GM12878 (cell line): ENCODE data around the gene DXO. TPM values are rescaled to one million over a fixed set of nuclear protein-coding genes. Genes with fewer than 3 reads are reported as not detected.

Experiments used
- ATAC-seq: fragments of 200-7000 bp; cut with Tn5 transposase; 3 replicates; pipeline ENCODE4 v1.9.1; 2020; ENCODE audit warnings: mild to moderate bottlenecking, moderate library complexity
- BruUV-seq: library from RNA; stranded (reverse); fragments of 400-500 nt; replicated peaks from 2 replicates; lab custom pipeline; 2021; lab: Mats Ljungman, UMichigan
- CTCF ChIA-PET: fragments of 300-600 bp; sonication (Branson Sonifier 250); formaldehyde crosslinking; extraction: SDS; loops from one replicate; lab custom pipeline; 2021; ENCODE audit warnings: inconsistent platforms; lab: Yijun Ruan, JAX
- POLR2A ChIA-PET: fragments of 350-600 bp; formaldehyde crosslinking; extraction: SDS; loops from one replicate; lab custom pipeline; 2021; ENCODE audit warnings: inconsistent platforms; lab: Charles Lee
- RAD21 ChIA-PET: fragments of 300-600 bp; sonication (Branson Sonifier 250); formaldehyde crosslinking; loops from one replicate; lab custom pipeline; 2023; ENCODE audit warnings: antibody characterized with exemption; ENCODE audit not compliant: unreplicated experiment; lab: Charles Lee
- SMC1A ChIA-PET: fragments of 300-600 bp; sonication (Branson Sonifier 250); formaldehyde crosslinking; loops from one replicate; lab custom pipeline; 2023; ENCODE audit not compliant: unreplicated experiment, uncharacterized antibody; lab: Charles Lee
- DNase-seq: peaks from one replicate; pipeline ENCODE4 v3.0.0-alpha.2; 2011; ENCODE audit warnings: low read depth, low spot score
- FAIRE-seq: peaks from 3 replicates; lab custom pipeline; 2011; peaks lifted over from hg19 to GRCh38; lab: Jason Lieb, UNC
- H2AFZ ChIP-seq: 2 replicates; pipeline ENCODE4 v1.6.0; 2011; ENCODE audit warnings: low read depth, low read length, control low read depth; ENCODE audit not compliant: control insufficient read depth
- H3K27ac ChIP-seq: 2 replicates; pipeline ENCODE4 v1.5.1; 2011; ENCODE audit warnings: control low read depth; ENCODE audit not compliant: control insufficient read depth, insufficient read depth
- H3K27me3 ChIP-seq, 2 experiments: replicated peaks in 1 of 2; 2 replicates each; pipeline versions ENCODE4 v1.6.0 to v1.6.1; 2011; ENCODE audit warnings: low read length in 1 of 2; ENCODE audit not compliant: control insufficient read depth in 2 of 2, insufficient read depth in 2 of 2
- H3K36me3 ChIP-seq, 2 experiments: 2 replicates each; pipeline ENCODE4 v1.5.1; 2011; ENCODE audit warnings: low read length in 1 of 2; ENCODE audit not compliant: control insufficient read depth in 2 of 2, insufficient read depth in 2 of 2
- H3K4me1 ChIP-seq: 2 replicates; pipeline ENCODE4 v1.6.1; 2011; ENCODE audit warnings: mild to moderate bottlenecking, low read length, moderate library complexity, mixed read lengths; ENCODE audit not compliant: control insufficient read depth, insufficient read depth
- H3K4me2 ChIP-seq: 2 replicates; pipeline ENCODE4 v1.6.0; 2011; ENCODE audit warnings: control low read depth; ENCODE audit not compliant: control insufficient read depth, insufficient read depth
- H3K4me3 ChIP-seq: fragments of 200-600 bp; sonication (generic); 2 replicates; pipeline ENCODE4 v1.5.1; 2016
- H3K79me2 ChIP-seq: 2 replicates; pipeline ENCODE4 v1.6.0; 2011; ENCODE audit warnings: low read length; ENCODE audit not compliant: control insufficient read depth, insufficient read depth
- H3K9ac ChIP-seq: 2 replicates; pipeline ENCODE4 v1.8.0; 2011; ENCODE audit warnings: low read length, control low read depth, mixed read lengths; ENCODE audit not compliant: control insufficient read depth, insufficient read depth
- H3K9me3 ChIP-seq: replicated peaks from 3 replicates; pipeline ENCODE4 v1.5.1; 2011; ENCODE audit warnings: mild to moderate bottlenecking, low read length; ENCODE audit not compliant: control insufficient read depth, insufficient read depth
- H4K20me1 ChIP-seq: 2 replicates; pipeline ENCODE4 v1.6.0; 2011; ENCODE audit not compliant: control insufficient read depth, insufficient read depth
- BCL3 ChIP-seq: IDR thresholded peaks from 2 replicates; pipeline ENCODE4 v1.6.1; 2011; ENCODE audit warnings: borderline replicate concordance, low read depth, mild to moderate bottlenecking, moderate library complexity, low read length; ENCODE audit not compliant: insufficient read depth, poor library complexity, severe bottlenecking
- DPF2 ChIP-seq: fragments of 450-650 bp; IDR thresholded peaks from 2 replicates; pipeline ENCODE4 v1.6.1; 2017; ENCODE audit warnings: mild to moderate bottlenecking
- POLR2A ChIP-seq: IDR thresholded peaks from 2 replicates; pipeline ENCODE4 v1.6.1; 2011; ENCODE audit warnings: low read depth, mild to moderate bottlenecking, low read length
- RCOR1 ChIP-seq: conservative IDR thresholded peaks from 2 replicates; pipeline ENCODE4 v1.6.1; 2012; ENCODE audit warnings: low read depth, low read length, improper control_type of control experiment
- WGBS: methylation state at CpG from one replicate; pipeline ENCODE4 v1.1.6; 2016; ENCODE audit warnings: low lambda C conversion rate; ENCODE audit not compliant: insufficient replicate concordance, insufficient coverage; ENCODE audit errors: missing lambda C conversion rate; 5-methylcytosine and 5-hydroxymethylcytosine counted together
- in situ Hi-C: fragments of 300-500 bp; cut with MboI; formaldehyde crosslinking; loops from 9 replicates; pipeline ENCODE4 v1.14.3; 2018; ENCODE audit warnings: mixed read lengths
- intact Hi-C: fragments of 100-400 bp; cut with micrococcal nuclease; formaldehyde crosslinking; loops from one replicate; pipeline ENCODE4 v1.14.2; 2022; ENCODE audit not compliant: unreplicated experiment
- polyA plus RNA-seq, 11 experiments: library from polyadenylated mRNA; depleted of rRNA in 4 of 11; unstranded in 6 of 11; stranded (reverse) in 5 of 11; fragments of >200 nt; fragmentation: Nextera tagmentation in 4 of 11; fragmentation: Illumina TruSeq in 1 of 11; extraction: Ambion mirVana in 4 of 11; extraction: Trizol in 1 of 11; gene quantifications; 1 replicate in 1 of 11; 2 replicates in 10 of 11; pipeline versions ENCODE4 v1.2.1 to v1.2.3, GENCODE V29; 2011 to 2016; ENCODE audit warnings: inconsistent platforms in 2 of 11, missing spikeins in 2 of 11, low read depth in 1 of 11
- total RNA-seq, 4 experiments: library from RNA; depleted of rRNA in 3 of 4; stranded (reverse); fragments of >200 nt in 3 of 4; fragmentation: Illumina TruSeq in 1 of 4; extraction: Trizol in 1 of 4; gene quantifications; 2 replicates each; pipeline versions ENCODE4 v1.2.1 to v1.2.3, GENCODE V29; 2013 to 2021

DXO gene
- total and polyA plus RNA-seq, 10 of the 15 experiments (the other 5 are each of a cell fraction or from before 2014, with no cell fraction given): 4.5 to 21.4 (median 16.3) TPM

- no peaks in the 10 kb centered on the region for H3K9me3 ChIP-seq
- no peak for DNase-seq
- TF ChIP-seq RCOR1: no peak
- H3K27me3 ChIP-seq: no peaks in the 10 kb centered on the region
- no peaks in the 10 kb centered on the region for H4K20me1 ChIP-seq
- in situ Hi-C loops (no loop called here), intact Hi-C loops (no loop called here)
- ATAC-seq: no peak
- FAIRE-seq: no peak
- no TSS peak for BruUV-seq
- 74% methylated on average over 7 of the region's 7 CpGs for WGBS
- H3K4me2 ChIP-seq: no peak overlapping the region
- no peaks in the 10 kb centered on the region for H3K79me2 ChIP-seq
- SMC1A ChIA-PET: interaction anchor here (1.1 to 1.2 kb wide), 2 partner anchors 10 kb away, joined by 4 to 5 read pairs; partner anchors contain the start of gene SKIC2
- H3K27ac ChIP-seq: no peak overlapping the region
- H2AFZ ChIP-seq: no peak overlapping the region
- no peak overlapping the region for H3K9ac ChIP-seq
- no peak overlapping the region for H3K4me3 ChIP-seq
- POLR2A ChIA-PET: no interaction called here
- RAD21 ChIA-PET: no interaction called here
- H3K4me1 ChIP-seq: peaks cover 3% of the 10 kb centered on the region; the same call in 1 of the 2 replicates
- CTCF ChIA-PET: interaction anchor here (0.7 to 3.2 kb wide), 2 partner anchors 9 to 27 kb away, joined by 3 to 16 read pairs; partner anchors contain the start of gene SKIC2
- H3K36me3 ChIP-seq: peaks cover 7 to 16% of the 10 kb centered on the region in 2 experiments; a peak in 3 of 4 replicates
These were observed 21.9 kb downstream of the DXO start for GRCh38 chr6:31949926-31950548.

DNA sequence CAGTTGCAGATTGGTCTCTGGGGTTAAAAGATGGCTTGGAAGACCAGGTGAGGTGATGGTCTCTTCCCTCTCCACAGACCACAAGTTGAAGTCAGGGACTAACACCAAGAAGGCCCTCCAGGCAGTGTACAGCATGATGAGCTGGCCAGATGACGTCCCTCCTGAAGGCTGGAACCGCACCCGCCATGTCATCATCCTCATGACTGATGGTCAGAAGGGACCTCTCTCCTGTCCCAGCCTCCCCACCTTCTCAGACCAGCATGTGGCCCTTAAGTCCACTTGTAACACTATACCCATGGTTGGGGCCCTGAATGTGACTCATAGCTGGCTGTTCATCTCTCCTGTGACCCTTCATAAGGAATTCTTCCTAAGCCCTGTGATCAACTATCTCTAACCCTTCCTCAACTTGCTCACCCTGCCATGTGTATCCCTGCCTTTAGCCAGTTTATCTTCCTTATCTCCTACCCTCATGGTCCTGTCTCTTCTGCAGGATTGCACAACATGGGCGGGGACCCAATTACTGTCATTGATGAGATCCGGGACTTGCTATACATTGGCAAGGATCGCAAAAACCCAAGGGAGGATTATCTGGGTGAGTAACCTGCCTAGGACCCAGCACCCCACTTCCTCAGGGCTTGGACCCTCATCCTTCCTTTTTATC is 23.1 kb downstream of the DXO start:
- SMC1A ChIA-PET: no interaction called here
- RAD21 ChIA-PET: no interaction called here
- Histone ChIP-seq H3K79me2 (no peaks in the 10 kb centered on the region), H3K9me3 (no peaks in the 10 kb centered on the region), H3K27ac (no peak overlapping the region), H3K9ac (no peak overlapping the region), H3K4me3 (no peak overlapping the region), H3K36me3 (peaks cover 3 to 11% of the 10 kb centered on the region in 2 experiments; a peak in 2 of 4 replicates), H3K27me3 (no peaks in the 10 kb centered on the region), H3K4me2 (no peak overlapping the region), H4K20me1 (no peaks in the 10 kb centered on the region), H2AFZ (no peak overlapping the region), H3K4me1 (peaks cover 3% of the 10 kb centered on the region; the same call in 1 of the 2 replicates)
- TF ChIP-seq POLR2A (peak; percentile 29; the same call in 1 of the 2 replicates), DPF2 (no peak), BCL3 (peak; percentile 89)
- FAIRE-seq: no peak
- DNase-seq: no peak
- no TSS peak for BruUV-seq
- ATAC-seq: no peak
- CTCF ChIA-PET: no interaction called here
- POLR2A ChIA-PET: no interaction called here
- in situ Hi-C loops (no loop called here), intact Hi-C loops (no loop called here)
- 92% methylated on average over 6 of the region's 6 CpGs for WGBS
